HEK293 (cell line): ENCODE data around the gene ACCSL.

Source experiments
- HOXA7 ChIP-seq: sonication (generic); formaldehyde crosslinking; IDR thresholded peaks from 2 replicates; pipeline ENCODE4 v1.8.1; 2022; ENCODE audit warnings: missing genetic modification reagents, borderline replicate concordance
- SP2 ChIP-seq: fragments of 450-650 bp; formaldehyde crosslinking; IDR thresholded peaks from 2 replicates; pipeline ENCODE4 v1.5.1; 2016; ENCODE audit warnings: missing biosample characterization, missing genetic modification characterization
- YY2 ChIP-seq: fragments of 450-650 bp; formaldehyde crosslinking; IDR thresholded peaks from 2 replicates; pipeline ENCODE4 v1.5.1; 2016; ENCODE audit warnings: missing biosample characterization, missing genetic modification characterization
- ZBTB7A ChIP-seq: fragments of 450-650 bp; formaldehyde crosslinking; IDR thresholded peaks from 2 replicates; pipeline ENCODE4 v1.5.1; 2016; ENCODE audit warnings: low read depth, missing biosample characterization, missing genetic modification characterization
- ZFP69B ChIP-seq: fragments of 450-650 bp; formaldehyde crosslinking; IDR thresholded peaks from 2 replicates; pipeline ENCODE4 v1.5.1; 2016; ENCODE audit warnings: missing biosample characterization, missing genetic modification characterization
- ZNF121 ChIP-seq: fragments of 450-650 bp; formaldehyde crosslinking; IDR thresholded peaks from 2 replicates; pipeline ENCODE4 v1.5.1; 2016; ENCODE audit warnings: missing biosample characterization, missing genetic modification characterization
- ZNF138 ChIP-seq: fragments of 450-650 bp; formaldehyde crosslinking; IDR thresholded peaks from 2 replicates; pipeline ENCODE4 v1.5.1; 2016; ENCODE audit warnings: missing biosample characterization, missing genetic modification characterization, borderline replicate concordance
- ZNF433 ChIP-seq: fragments of 450-650 bp; formaldehyde crosslinking; IDR thresholded peaks from 2 replicates; pipeline ENCODE4 v1.5.1; 2016; ENCODE audit warnings: missing biosample characterization, missing genetic modification characterization, low read depth
- ZNF626 ChIP-seq: fragments of 450-650 bp; sonication (Bioruptor Pico); formaldehyde crosslinking; IDR thresholded peaks from 2 replicates; pipeline ENCODE4 v1.5.1; 2018; ENCODE audit warnings: missing biosample characterization, missing genetic modification characterization, inconsistent platforms
- ZNF660 ChIP-seq: fragments of 450-650 bp; IDR thresholded peaks from 2 replicates; pipeline ENCODE4 v1.5.1; 2018; ENCODE audit warnings: missing biosample characterization, mild to moderate bottlenecking, missing genetic modification characterization
- ZNF792 ChIP-seq: fragments of 450-650 bp; formaldehyde crosslinking; IDR thresholded peaks from 2 replicates; pipeline ENCODE4 v1.5.1; 2016; ENCODE audit warnings: missing biosample characterization, missing genetic modification characterization
- TF ChIP-seq, protein P1 (sequence below): fragments of 450-650 bp; formaldehyde crosslinking; IDR thresholded peaks from 2 replicates; pipeline ENCODE4 v1.5.1; 2016; ENCODE audit warnings: missing biosample characterization, missing genetic modification characterization, low read depth
- TF ChIP-seq, protein P2 (sequence below): fragments of 450-650 bp; formaldehyde crosslinking; IDR thresholded peaks from 2 replicates; pipeline ENCODE4 v1.5.1; 2016; ENCODE audit warnings: missing biosample characterization, missing genetic modification characterization
- TF ChIP-seq, protein P3 (sequence below): fragments of 450-650 bp; formaldehyde crosslinking; IDR thresholded peaks from 2 replicates; pipeline ENCODE4 v1.5.1; 2016; ENCODE audit warnings: missing biosample characterization, missing genetic modification characterization

DNA sequence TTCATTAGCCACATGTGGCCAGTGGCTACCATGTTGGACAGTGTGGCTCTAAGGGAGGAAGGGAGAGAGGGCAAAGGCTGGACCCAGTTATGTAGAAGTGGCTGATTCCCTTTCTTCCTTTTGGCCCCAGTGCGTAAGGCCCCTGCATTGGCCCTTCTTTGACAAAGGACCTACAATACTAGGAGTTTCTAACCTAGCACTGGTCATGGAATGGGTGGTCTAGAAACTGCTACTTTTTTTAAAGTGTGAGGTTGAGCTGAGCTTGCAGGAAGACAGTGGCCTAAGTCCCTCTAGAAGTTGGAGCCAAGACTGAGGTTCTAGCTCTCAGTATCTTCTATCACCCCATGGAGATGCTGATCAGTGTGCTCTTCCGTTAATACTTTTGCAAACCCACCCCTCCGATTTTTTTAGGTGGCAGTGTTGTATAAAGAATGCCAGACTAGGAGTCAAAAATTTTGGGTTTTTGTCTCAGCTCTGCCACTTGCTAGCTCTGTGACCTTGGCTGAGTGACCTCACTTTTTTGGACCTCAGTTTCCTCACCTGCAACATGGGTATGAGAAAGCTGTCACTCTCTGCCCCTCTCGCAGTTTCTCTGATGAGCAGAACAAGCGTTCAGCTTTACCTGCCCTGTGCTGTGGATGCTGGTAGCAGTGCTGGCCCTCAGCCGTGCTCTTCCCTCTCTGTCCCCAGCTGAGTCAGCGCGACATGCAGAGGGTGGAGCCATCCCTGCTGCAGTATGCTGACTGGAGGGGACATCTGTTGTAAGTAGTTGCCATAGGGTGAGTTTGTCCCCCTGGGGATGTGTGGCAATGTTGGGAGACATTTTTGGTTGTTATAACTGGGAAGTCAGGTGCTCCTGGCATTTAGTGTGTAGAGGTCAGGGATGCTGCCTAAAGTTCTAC is 25.2 kb downstream of the ACCSL start:
- TF ChIP-seq, protein P1, sequence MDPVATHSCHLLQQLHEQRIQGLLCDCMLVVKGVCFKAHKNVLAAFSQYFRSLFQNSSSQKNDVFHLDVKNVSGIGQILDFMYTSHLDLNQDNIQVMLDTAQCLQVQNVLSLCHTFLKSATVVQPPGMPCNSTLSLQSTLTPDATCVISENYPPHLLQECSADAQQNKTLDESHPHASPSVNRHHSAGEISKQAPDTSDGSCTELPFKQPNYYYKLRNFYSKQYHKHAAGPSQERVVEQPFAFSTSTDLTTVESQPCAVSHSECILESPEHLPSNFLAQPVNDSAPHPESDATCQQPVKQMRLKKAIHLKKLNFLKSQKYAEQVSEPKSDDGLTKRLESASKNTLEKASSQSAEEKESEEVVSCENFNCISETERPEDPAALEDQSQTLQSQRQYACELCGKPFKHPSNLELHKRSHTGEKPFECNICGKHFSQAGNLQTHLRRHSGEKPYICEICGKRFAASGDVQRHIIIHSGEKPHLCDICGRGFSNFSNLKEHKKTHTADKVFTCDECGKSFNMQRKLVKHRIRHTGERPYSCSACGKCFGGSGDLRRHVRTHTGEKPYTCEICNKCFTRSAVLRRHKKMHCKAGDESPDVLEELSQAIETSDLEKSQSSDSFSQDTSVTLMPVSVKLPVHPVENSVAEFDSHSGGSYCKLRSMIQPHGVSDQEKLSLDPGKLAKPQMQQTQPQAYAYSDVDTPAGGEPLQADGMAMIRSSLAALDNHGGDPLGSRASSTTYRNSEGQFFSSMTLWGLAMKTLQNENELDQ (tag by site-specific recombination), result no peak
- TF ChIP-seq, protein P2, sequence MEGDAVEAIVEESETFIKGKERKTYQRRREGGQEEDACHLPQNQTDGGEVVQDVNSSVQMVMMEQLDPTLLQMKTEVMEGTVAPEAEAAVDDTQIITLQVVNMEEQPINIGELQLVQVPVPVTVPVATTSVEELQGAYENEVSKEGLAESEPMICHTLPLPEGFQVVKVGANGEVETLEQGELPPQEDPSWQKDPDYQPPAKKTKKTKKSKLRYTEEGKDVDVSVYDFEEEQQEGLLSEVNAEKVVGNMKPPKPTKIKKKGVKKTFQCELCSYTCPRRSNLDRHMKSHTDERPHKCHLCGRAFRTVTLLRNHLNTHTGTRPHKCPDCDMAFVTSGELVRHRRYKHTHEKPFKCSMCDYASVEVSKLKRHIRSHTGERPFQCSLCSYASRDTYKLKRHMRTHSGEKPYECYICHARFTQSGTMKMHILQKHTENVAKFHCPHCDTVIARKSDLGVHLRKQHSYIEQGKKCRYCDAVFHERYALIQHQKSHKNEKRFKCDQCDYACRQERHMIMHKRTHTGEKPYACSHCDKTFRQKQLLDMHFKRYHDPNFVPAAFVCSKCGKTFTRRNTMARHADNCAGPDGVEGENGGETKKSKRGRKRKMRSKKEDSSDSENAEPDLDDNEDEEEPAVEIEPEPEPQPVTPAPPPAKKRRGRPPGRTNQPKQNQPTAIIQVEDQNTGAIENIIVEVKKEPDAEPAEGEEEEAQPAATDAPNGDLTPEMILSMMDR (tag by site-specific recombination), result no peak
- TF ChIP-seq ZNF138 (no peak), SP2 (tag by site-specific recombination) (no peak), ZNF792 (tag by site-specific recombination) (no peak), ZNF660 (tag by site-specific recombination) (no peak), ZNF121 (tag by site-specific recombination) (no peak), ZNF626 (tag by site-specific recombination) (no peak), HOXA7 (CRISPR knock-in tag) (no peak), ZNF433 (tag by site-specific recombination) (no peak), ZBTB7A (tag by site-specific recombination) (no peak), YY2 (tag by site-specific recombination) (no peak), ZFP69B (tag by site-specific recombination) (no peak)
- TF ChIP-seq, protein P3, sequence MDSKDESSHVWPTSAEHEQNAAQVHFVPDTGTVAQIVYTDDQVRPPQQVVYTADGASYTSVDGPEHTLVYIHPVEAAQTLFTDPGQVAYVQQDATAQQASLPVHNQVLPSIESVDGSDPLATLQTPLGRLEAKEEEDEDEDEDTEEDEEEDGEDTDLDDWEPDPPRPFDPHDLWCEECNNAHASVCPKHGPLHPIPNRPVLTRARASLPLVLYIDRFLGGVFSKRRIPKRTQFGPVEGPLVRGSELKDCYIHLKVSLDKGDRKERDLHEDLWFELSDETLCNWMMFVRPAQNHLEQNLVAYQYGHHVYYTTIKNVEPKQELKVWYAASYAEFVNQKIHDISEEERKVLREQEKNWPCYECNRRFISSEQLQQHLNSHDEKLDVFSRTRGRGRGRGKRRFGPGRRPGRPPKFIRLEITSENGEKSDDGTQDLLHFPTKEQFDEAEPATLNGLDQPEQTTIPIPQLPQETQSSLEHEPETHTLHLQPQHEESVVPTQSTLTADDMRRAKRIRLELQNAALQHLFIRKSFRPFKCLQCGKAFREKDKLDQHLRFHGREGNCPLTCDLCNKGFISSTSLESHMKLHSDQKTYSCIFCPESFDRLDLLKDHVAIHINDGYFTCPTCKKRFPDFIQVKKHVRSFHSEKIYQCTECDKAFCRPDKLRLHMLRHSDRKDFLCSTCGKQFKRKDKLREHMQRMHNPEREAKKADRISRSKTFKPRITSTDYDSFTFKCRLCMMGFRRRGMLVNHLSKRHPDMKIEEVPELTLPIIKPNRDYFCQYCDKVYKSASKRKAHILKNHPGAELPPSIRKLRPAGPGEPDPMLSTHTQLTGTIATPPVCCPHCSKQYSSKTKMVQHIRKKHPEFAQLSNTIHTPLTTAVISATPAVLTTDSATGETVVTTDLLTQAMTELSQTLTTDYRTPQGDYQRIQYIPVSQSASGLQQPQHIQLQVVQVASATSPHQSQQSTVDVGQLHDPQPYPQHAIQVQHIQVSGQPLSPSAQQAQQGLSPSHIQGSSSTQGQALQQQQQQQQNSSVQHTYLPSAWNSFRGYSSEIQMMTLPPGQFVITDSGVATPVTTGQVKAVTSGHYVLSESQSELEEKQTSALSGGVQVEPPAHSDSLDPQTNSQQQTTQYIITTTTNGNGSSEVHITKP, result no peak
